Liver (tissue), 9 donors: Measurements from ENCODE around the gene NAT16. TPM values are rescaled to one million over a fixed set of nuclear protein-coding genes. Genes with fewer than 3 reads are reported as not detected.

ENCODE experiments used
- DNase-seq: peaks from one replicate; pipeline ENCODE4 v3.0.0-alpha.2; 2017; ENCODE audit warnings: low spot score
- H3K27ac ChIP-seq, 2 donors: one replicate each; pipeline ENCODE4 v1.7.0; 2013; ENCODE audit warnings: inconsistent platforms in 2 of 2, low read length in 2 of 2, control low read depth in 1 of 2, low read depth in 1 of 2, mild to moderate bottlenecking in 1 of 2
- H3K27me3 ChIP-seq, 4 donors: one replicate each; pipeline versions ENCODE4 v1.6.1 to v1.7.0; 2013; ENCODE audit warnings: low read length in 3 of 4, inconsistent platforms in 1 of 4, mild to moderate bottlenecking in 1 of 4, moderate library complexity in 1 of 4; ENCODE audit not compliant: control insufficient read depth in 4 of 4, insufficient read depth in 4 of 4
- H3K36me3 ChIP-seq, 4 donors: one replicate each; pipeline versions ENCODE4 v1.6.1 to v1.7.0; 2013; ENCODE audit warnings: low read length in 3 of 4, mild to moderate bottlenecking in 3 of 4, low read depth in 1 of 4, moderate library complexity in 1 of 4; ENCODE audit not compliant: control insufficient read depth in 4 of 4, insufficient read depth in 3 of 4
- H3K4me1 ChIP-seq, 4 donors: one replicate each; pipeline versions ENCODE4 v1.6.1 to v1.7.0; 2013; ENCODE audit warnings: low read length in 3 of 4, mild to moderate bottlenecking in 3 of 4, moderate library complexity in 1 of 4; ENCODE audit not compliant: control insufficient read depth in 4 of 4, insufficient read depth in 4 of 4
- H3K4me3 ChIP-seq, 3 donors: one replicate each; pipeline versions ENCODE4 v1.6.1 to v1.7.0; 2013; ENCODE audit warnings: low read length in 3 of 3, control low read depth in 1 of 3, low read depth in 1 of 3, mild to moderate bottlenecking in 1 of 3
- H3K9ac ChIP-seq, 2 donors: one replicate each; pipeline ENCODE4 v1.7.0; 2013; ENCODE audit warnings: low read length in 2 of 2, mild to moderate bottlenecking in 2 of 2, moderate library complexity in 2 of 2, control low read depth in 1 of 2, low read depth in 1 of 2
- H3K9me3 ChIP-seq, 4 donors: one replicate each; pipeline versions ENCODE4 v1.6.1 to v1.7.0; 2013; ENCODE audit warnings: low read length in 3 of 4; ENCODE audit not compliant: control insufficient read depth in 4 of 4
- ATF3 ChIP-seq: IDR thresholded peaks from 2 replicates; pipeline ENCODE4 v1.6.1; 2016; ENCODE audit warnings: antibody characterized with exemption
- EGR1 ChIP-seq, 2 donors: IDR thresholded peaks; 2 replicates each; pipeline ENCODE4 v1.6.1; 2016 to 2018; ENCODE audit warnings: antibody characterized with exemption in 2 of 2, low read depth in 2 of 2
- FOXA1 ChIP-seq: IDR thresholded peaks from 2 replicates; pipeline ENCODE4 v1.6.1; 2016; ENCODE audit warnings: antibody characterized with exemption
- FOXA2 ChIP-seq: IDR thresholded peaks from 2 replicates; pipeline ENCODE4 v1.6.1; 2016; ENCODE audit warnings: antibody characterized with exemption
- GABPA ChIP-seq, 2 donors: IDR thresholded peaks in 1 of 2; conservative IDR thresholded peaks in 1 of 2; 2 replicates each; pipeline ENCODE4 v1.6.1; 2016; ENCODE audit warnings: antibody characterized with exemption in 2 of 2, mild to moderate bottlenecking in 1 of 2, moderate library complexity in 1 of 2
- HNF4G ChIP-seq: IDR thresholded peaks from 2 replicates; pipeline ENCODE4 v1.6.1; 2016; ENCODE audit warnings: antibody characterized with exemption
- JUND ChIP-seq, 2 donors: IDR thresholded peaks; 2 replicates each; pipeline ENCODE4 v1.6.1; 2016; ENCODE audit warnings: antibody characterized with exemption in 2 of 2
- MAX ChIP-seq: IDR thresholded peaks from 2 replicates; pipeline ENCODE4 v1.6.1; 2016; ENCODE audit warnings: antibody characterized with exemption
- NR2F2 ChIP-seq: IDR thresholded peaks from 2 replicates; pipeline ENCODE4 v1.6.1; 2016; ENCODE audit warnings: antibody characterized with exemption
- RAD21 ChIP-seq, 2 donors: IDR thresholded peaks; 2 replicates each; pipeline ENCODE4 v1.6.1; 2016; ENCODE audit warnings: antibody characterized with exemption in 2 of 2, mild to moderate bottlenecking in 2 of 2
- REST ChIP-seq: IDR thresholded peaks from 2 replicates; pipeline ENCODE4 v1.6.1; 2016; ENCODE audit warnings: antibody characterized with exemption, mild to moderate bottlenecking
- RXRA ChIP-seq, 2 donors: IDR thresholded peaks; 2 replicates each; pipeline ENCODE4 v1.6.1; 2017 to 2018; ENCODE audit warnings: antibody characterized with exemption in 2 of 2, mild to moderate bottlenecking in 1 of 2
- SP1 ChIP-seq: IDR thresholded peaks from 2 replicates; pipeline ENCODE4 v1.6.1; 2018; ENCODE audit warnings: antibody characterized with exemption, mild to moderate bottlenecking
- TAF1 ChIP-seq: conservative IDR thresholded peaks from 2 replicates; pipeline ENCODE4 v1.6.1; 2016; ENCODE audit warnings: antibody characterized with exemption, mild to moderate bottlenecking
- YY1 ChIP-seq: IDR thresholded peaks from 2 replicates; pipeline ENCODE4 v1.6.1; 2016; ENCODE audit warnings: antibody characterized with exemption, mild to moderate bottlenecking
- WGBS: extraction: QIAGEN DNeasy Blood & Tissue Kit; methylation state at CpG from one replicate; pipeline ENCODE4 v1.1.7; 2013; 5-methylcytosine and 5-hydroxymethylcytosine counted together
- polyA plus RNA-seq, 2 donors: library from polyadenylated mRNA; stranded (reverse) in 1 of 2; unstranded in 1 of 2; fragments of 200-250 nt in 1 of 2; fragments of >200 nt in 1 of 2; fragmentation: Nextera tagmentation in 1 of 2; extraction: Ambion mirVana in 1 of 2; gene quantifications; one replicate each; pipeline versions ENCODE4 v1.2.1 to v1.2.3, GENCODE V29; 2013 to 2015
- total RNA-seq, 2 donors: library from RNA; depleted of rRNA; stranded (reverse); fragments of >200 nt; gene quantifications; one replicate each; pipeline ENCODE4 v1.2.3, GENCODE V29; 2014
- donor health status: healthy.
- donor health status: healthy.
- donor health status: healthy.
- donor health status: healthy.
- donor health status: healthy.

The NAT16 gene
- total and polyA plus RNA-seq, 4 donors, result not detected

- Histone ChIP-seq H3K36me3 (peaks cover 5 to 13% (median 6%) of the 10 kb centered on the region in 4 donors), H3K27ac (no peak overlapping the region), H3K27me3 (peaks cover 0 to 7% (median under 1%) of the 10 kb centered on the region in 4 donors), H3K4me1 (peaks cover 0 to 26% (median 15%) of the 10 kb centered on the region in 4 donors), H3K4me3 (no peak overlapping the region), H3K9ac (no peak overlapping the region), H3K9me3 (no peaks in the 10 kb centered on the region)
- no peak for DNase-seq
- TF ChIP-seq NR2F2, result no peak
- no peak for TF ChIP-seq TAF1
- TF ChIP-seq ATF3, result no peak
- TF ChIP-seq REST, result no peak
- TF ChIP-seq EGR1 (IDR thresholded peaks at IDR 0.05; ENCODE audit: low read depth in 2 of 2), result no peak
- no peak for TF ChIP-seq GABPA (IDR thresholded peaks at IDR 0.05 in 1 of 2, conservative IDR thresholded peaks at IDR 0.05 in 1 of 2)
- no peak for TF ChIP-seq HNF4G
- TF ChIP-seq JUND (IDR thresholded peaks at IDR 0.05), result no peak
- no peak for TF ChIP-seq SP1
- TF ChIP-seq RAD21 (IDR thresholded peaks at IDR 0.05), result no peak
- TF ChIP-seq FOXA2, result no peak
- no peak for TF ChIP-seq RXRA (IDR thresholded peaks at IDR 0.05)
- TF ChIP-seq FOXA1, result no peak
Observed at GRCh38 chr7:101160910-101161309, 19.2 kb downstream of the NAT16 start.

GRCh38 chr7:101159696-101160674 is 20.1 kb downstream of the NAT16 start:
- no peak overlapping the region for H3K27ac ChIP-seq
- peaks cover 6 to 25% (median 16%) of the 10 kb centered on the region in 4 donors for H3K4me1 ChIP-seq
- peaks cover 5 to 13% (median 6%) of the 10 kb centered on the region in 4 donors for H3K36me3 ChIP-seq
- peaks cover 0 to 5% (median 0%) of the 10 kb centered on the region in 4 donors for H3K27me3 ChIP-seq
- H3K9me3 ChIP-seq, result no peaks in the 10 kb centered on the region
- WGBS, result 85% methylated on average over 31 of the region's 31 CpGs
- no peak for DNase-seq
- H3K9ac ChIP-seq, result no peak overlapping the region
- no peak overlapping the region for H3K4me3 ChIP-seq
- TF ChIP-seq ATF3 (no peak), SP1 (no peak), RXRA (IDR thresholded peaks at IDR 0.05) (no peak), YY1 (no peak), FOXA1 (no peak), GABPA (IDR thresholded peaks at IDR 0.05 in 1 of 2, conservative IDR thresholded peaks at IDR 0.05 in 1 of 2) (no peak), MAX (no peak), JUND (IDR thresholded peaks at IDR 0.05) (no peak)
